HG03571 (cell line): ENCODE measurements around the gene RPL12.
"Not testable (repeated sequence)": the region's sequence is repeated elsewhere in the genome, so short reads cannot be mapped to it uniquely, and the experiment has no call there.

Source experiments
- ATAC-seq: cut with Tn5 transposase; IDR thresholded peaks from one replicate; pipeline ENCODE4 v1.9.1; 2021; ENCODE audit not compliant: unreplicated experiment

Gene RPL12

GRCh38 chr9:127470662-127471061 is 19.5 kb upstream of the RPL12 start:
- no peak for ATAC-seq

- ATAC-seq = no peak
These were observed 16.4 kb upstream of the RPL12 start for GRCh38 chr9:127467621-127468020.

GRCh38 chr9:127466407-127466917 is 15.3 kb upstream of the RPL12 start:
- ATAC-seq = not testable (repeated sequence)

- ATAC-seq = no peak
These were observed 12.7 kb upstream of the RPL12 start for GRCh38 chr9:127463911-127464310.

- no peak for ATAC-seq
These were observed 12.2 kb upstream of the RPL12 start for GRCh38 chr9:127463382-127463781.

GRCh38 chr9:127458921-127459320 is 7.7 kb upstream of the RPL12 start:
- no peak for ATAC-seq

- no peak for ATAC-seq
These were observed 6.1 kb upstream of the RPL12 start for GRCh38 chr9:127457191-127457878.

GRCh38 chr9:127455324-127455992 is 4.3 kb upstream of the RPL12 start:
- ATAC-seq = no peak

GRCh38 chr9:127452691-127453090 is 1.5 kb upstream of the RPL12 start:
- ATAC-seq = no peak

GRCh38 chr9:127451858-127452656 is 851 bp upstream of the RPL12 start:
- peak; percentile 5 for ATAC-seq

- peak; percentile 19 for ATAC-seq
These were observed 327 bp upstream of the RPL12 start for GRCh38 chr9:127451608-127451857.

- no peak for ATAC-seq
These were observed 904 bp downstream of the RPL12 start for GRCh38 chr9:127450243-127450760.

- ATAC-seq = no peak
These were observed 1.8 kb downstream of the RPL12 start for GRCh38 chr9:127449332-127449966.

- no peak for ATAC-seq
These were observed 2.9 kb downstream of the RPL12 start for GRCh38 chr9:127448112-127448805.

GRCh38 chr9:127447416-127448111 is 3.6 kb downstream of the RPL12 start:
- ATAC-seq = no peak

- no peak for ATAC-seq
These were observed 4.3 kb downstream of the RPL12 start for GRCh38 chr9:127446713-127447415.

- ATAC-seq = no peak
These were observed 5.1 kb downstream of the RPL12 start for GRCh38 chr9:127445851-127446712.
